ENCODE measurements around the gene ITPRIP.

ITPRIP gene

DNA sequence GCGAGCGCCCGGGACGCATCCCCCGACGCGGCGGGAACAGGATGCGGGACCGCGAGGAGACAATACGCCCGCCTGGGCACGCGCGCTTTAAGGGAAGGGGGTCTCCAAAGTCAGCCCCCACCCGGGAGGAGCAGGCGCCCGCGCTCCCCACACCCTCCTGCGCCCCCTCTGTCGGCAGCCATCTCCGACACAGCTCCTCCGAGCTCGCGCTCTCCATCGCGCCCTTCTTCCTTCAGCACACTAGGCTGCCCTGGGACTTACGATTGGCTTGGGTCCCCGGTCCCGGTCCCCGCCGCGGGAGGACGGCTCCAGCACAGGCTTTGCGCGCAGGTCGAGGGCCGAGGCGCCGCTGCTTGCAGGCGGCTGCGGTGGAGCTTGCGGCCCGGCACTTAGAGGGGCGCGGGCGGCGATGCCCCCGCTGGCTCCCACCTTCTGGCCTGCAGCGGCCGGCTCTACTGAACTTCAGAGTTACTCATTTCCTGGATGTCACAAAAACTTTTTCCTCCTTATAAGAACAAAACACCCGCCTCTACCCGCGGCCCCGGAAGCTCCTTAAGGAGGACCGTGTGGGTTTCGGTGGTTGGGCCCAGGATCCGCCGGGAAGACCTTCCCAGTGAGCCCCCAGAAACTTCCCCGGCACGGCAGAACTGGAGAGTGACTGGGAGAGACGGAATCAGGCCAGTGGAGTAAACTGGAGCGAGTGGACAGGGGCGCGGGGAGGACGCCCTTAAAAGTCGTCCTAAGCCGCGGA, at the start of gene ITPRIP (continued):
- TF ChIP-seq, protein P1, sequence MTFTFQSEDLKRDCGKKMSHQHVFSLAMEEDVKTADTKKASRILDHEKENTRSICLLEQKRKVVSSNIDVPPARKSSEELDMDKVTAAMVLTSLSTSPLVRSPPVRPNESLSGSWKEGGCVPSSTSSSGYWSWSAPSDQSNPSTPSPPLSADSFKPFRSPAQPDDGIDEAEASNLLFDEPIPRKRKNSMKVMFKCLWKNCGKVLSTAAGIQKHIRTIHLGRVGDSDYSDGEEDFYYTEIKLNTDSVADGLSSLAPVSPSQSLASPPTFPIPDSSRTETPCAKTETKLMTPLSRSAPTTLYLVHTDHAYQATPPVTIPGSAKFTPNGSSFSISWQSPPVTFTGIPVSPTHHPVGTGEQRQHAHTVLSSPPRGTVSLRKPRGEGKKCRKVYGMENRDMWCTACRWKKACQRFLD (tag by site-specific recombination; IDR thresholded peaks at IDR 0.05): no peak
- peak; percentile 43; the same call in 1 of the 2 replicates for TF ChIP-seq YY1 (tag by site-specific recombination; IDR thresholded peaks at IDR 0.05)
- TF ChIP-seq ZNF701 (tag by site-specific recombination; IDR thresholded peaks at IDR 0.05): no peak
- no peak for TF ChIP-seq ZNF610 (tag by site-specific recombination; IDR thresholded peaks at IDR 0.05; ENCODE audit: borderline replicate concordance)
- 0 out of 2 replicates have a peak, but pooled peaks have one; percentile 28 for TF ChIP-seq BCL11A (tag by site-specific recombination; IDR thresholded peaks at IDR 0.05; ENCODE audit: low read depth)
- TF ChIP-seq CTCF (tag by site-specific recombination; IDR thresholded peaks at IDR 0.05): peak; percentile 92
- no peak for TF ChIP-seq GLI2 (tag by site-specific recombination; IDR thresholded peaks at IDR 0.05; ENCODE audit: borderline replicate concordance, low read depth)
- no peak for TF ChIP-seq ZNF544 (tag by site-specific recombination; IDR thresholded peaks at IDR 0.05)
- no peak for TF ChIP-seq ZNF311 (tag by site-specific recombination; IDR thresholded peaks at IDR 0.05; ENCODE audit: borderline replicate concordance)
- no peak for TF ChIP-seq ZNF558 (tag by site-specific recombination; IDR thresholded peaks at IDR 0.05)
- peak; percentile 82 for TF ChIP-seq ZXDB (tag by site-specific recombination; IDR thresholded peaks at IDR 0.05)
- no peak for TF ChIP-seq ZNF157 (tag by site-specific recombination; IDR thresholded peaks at IDR 0.05)
- TF ChIP-seq TCF7L2 (IDR thresholded peaks at IDR 0.05; ENCODE audit: borderline replicate concordance, low read depth, low read length): no peak
- no peak for TF ChIP-seq ZFP3 (tag by site-specific recombination; IDR thresholded peaks at IDR 0.05; ENCODE audit: low read depth)
- TF ChIP-seq ZNF324 (tag by site-specific recombination; IDR thresholded peaks at IDR 0.05): peak; percentile 87
- TF ChIP-seq SP3 (tag by site-specific recombination; IDR thresholded peaks at IDR 0.05): no peak; the same call in none of the 2 replicates
- TF ChIP-seq, protein P2, sequence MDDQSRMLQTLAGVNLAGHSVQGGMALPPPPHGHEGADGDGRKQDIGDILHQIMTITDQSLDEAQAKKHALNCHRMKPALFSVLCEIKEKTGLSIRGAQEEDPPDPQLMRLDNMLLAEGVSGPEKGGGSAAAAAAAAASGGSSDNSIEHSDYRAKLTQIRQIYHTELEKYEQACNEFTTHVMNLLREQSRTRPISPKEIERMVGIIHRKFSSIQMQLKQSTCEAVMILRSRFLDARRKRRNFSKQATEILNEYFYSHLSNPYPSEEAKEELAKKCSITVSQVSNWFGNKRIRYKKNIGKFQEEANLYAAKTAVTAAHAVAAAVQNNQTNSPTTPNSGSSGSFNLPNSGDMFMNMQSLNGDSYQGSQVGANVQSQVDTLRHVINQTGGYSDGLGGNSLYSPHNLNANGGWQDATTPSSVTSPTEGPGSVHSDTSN (CRISPR knock-in tag; IDR thresholded peaks at IDR 0.05): no peak; the same call in 1 of the 2 replicates
- no peak for TF ChIP-seq ZSCAN16 (tag by site-specific recombination; IDR thresholded peaks at IDR 0.05)
- no peak for TF ChIP-seq ZNF473 (tag by site-specific recombination; IDR thresholded peaks at IDR 0.05)
- TF ChIP-seq ZNF626 (tag by site-specific recombination; IDR thresholded peaks at IDR 0.05): no peak
- no peak for TF ChIP-seq SCRT1 (tag by site-specific recombination; IDR thresholded peaks at IDR 0.05; ENCODE audit: borderline replicate concordance)
- TF ChIP-seq, protein P3, sequence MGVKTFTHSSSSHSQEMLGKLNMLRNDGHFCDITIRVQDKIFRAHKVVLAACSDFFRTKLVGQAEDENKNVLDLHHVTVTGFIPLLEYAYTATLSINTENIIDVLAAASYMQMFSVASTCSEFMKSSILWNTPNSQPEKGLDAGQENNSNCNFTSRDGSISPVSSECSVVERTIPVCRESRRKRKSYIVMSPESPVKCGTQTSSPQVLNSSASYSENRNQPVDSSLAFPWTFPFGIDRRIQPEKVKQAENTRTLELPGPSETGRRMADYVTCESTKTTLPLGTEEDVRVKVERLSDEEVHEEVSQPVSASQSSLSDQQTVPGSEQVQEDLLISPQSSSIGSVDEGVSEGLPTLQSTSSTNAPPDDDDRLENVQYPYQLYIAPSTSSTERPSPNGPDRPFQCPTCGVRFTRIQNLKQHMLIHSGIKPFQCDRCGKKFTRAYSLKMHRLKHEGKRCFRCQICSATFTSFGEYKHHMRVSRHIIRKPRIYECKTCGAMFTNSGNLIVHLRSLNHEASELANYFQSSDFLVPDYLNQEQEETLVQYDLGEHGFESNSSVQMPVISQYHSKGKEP (tag by site-specific recombination; IDR thresholded peaks at IDR 0.05): peak; percentile 71; the same call in 1 of the 2 replicates
- TF ChIP-seq OVOL3 (tag by site-specific recombination; IDR thresholded peaks at IDR 0.05): no peak
- TF ChIP-seq TRIM28 (IDR thresholded peaks at IDR 0.05; ENCODE audit: borderline replicate concordance, low read length): no peak
- TF ChIP-seq ZNF837 (tag by site-specific recombination; IDR thresholded peaks at IDR 0.05): 0 out of 2 replicates have a peak, but pooled peaks have one; percentile 44
